H9 (cell line): ENCODE results near the gene IGSF5. TPM values are rescaled to one million over a fixed set of nuclear protein-coding genes. Genes with fewer than 3 reads are reported as not detected.

ENCODE experiments used
- DNase-seq: peaks from one replicate; pipeline ENCODE4 v3.0.0-alpha.2; 2017
- H2AFZ ChIP-seq: one replicate; pipeline ENCODE4 v1.6.1; 2013; ENCODE audit warnings: mild to moderate bottlenecking, low read length, control low read depth, moderate library complexity
- H2AK5ac ChIP-seq: 2 replicates; pipeline ENCODE4 v1.6.1; 2013; ENCODE audit warnings: low read length, control low read depth, mixed read lengths; ENCODE audit not compliant: insufficient read length
- H2BK120ac ChIP-seq: one replicate; pipeline ENCODE4 v1.6.1; 2013; ENCODE audit warnings: low read depth, mild to moderate bottlenecking, low read length, control low read depth, inconsistent platforms; ENCODE audit not compliant: poor library complexity, severe bottlenecking
- H2BK12ac ChIP-seq: 2 replicates; pipeline ENCODE4 v1.6.1; 2013; ENCODE audit warnings: low read length, control low read depth, mixed read lengths, low read depth; ENCODE audit not compliant: insufficient read length
- H2BK15ac ChIP-seq: 2 replicates; pipeline ENCODE4 v1.6.1; 2013; ENCODE audit warnings: low read depth, low read length, control low read depth
- H2BK20ac ChIP-seq: one replicate; pipeline ENCODE4 v1.6.1; 2013; ENCODE audit warnings: low read depth, mild to moderate bottlenecking, low read length, control low read depth, inconsistent platforms; ENCODE audit not compliant: poor library complexity, severe bottlenecking
- H2BK5ac ChIP-seq: 2 replicates; pipeline ENCODE4 v1.6.1; 2013; ENCODE audit warnings: low read length, control low read depth, mixed read lengths; ENCODE audit not compliant: insufficient read length
- H3K14ac ChIP-seq: 2 replicates; pipeline ENCODE4 v1.6.1; 2013; ENCODE audit warnings: low read length, control low read depth; ENCODE audit not compliant: insufficient read depth
- H3K18ac ChIP-seq: 2 replicates; pipeline ENCODE4 v1.6.1; 2013; ENCODE audit warnings: low read depth, mild to moderate bottlenecking, mixed read lengths, low read length, control low read depth; ENCODE audit not compliant: insufficient read length
- H3K23ac ChIP-seq: 2 replicates; pipeline ENCODE4 v1.6.1; 2013; ENCODE audit warnings: low read length, control low read depth, mixed read lengths, low read depth; ENCODE audit not compliant: insufficient read length
- H3K23me2 ChIP-seq: 2 replicates; pipeline ENCODE4 v1.6.1; 2013; ENCODE audit warnings: low read depth, mild to moderate bottlenecking, mixed read lengths, low read length, control low read depth; ENCODE audit not compliant: insufficient read length, poor library complexity, severe bottlenecking
- H3K27ac ChIP-seq: 2 replicates; pipeline ENCODE4 v1.5.1; 2013; ENCODE audit warnings: low read length, control low read depth, mixed read lengths, low read depth; ENCODE audit not compliant: insufficient read length
- H3K27me3 ChIP-seq: 2 replicates; pipeline ENCODE4 v1.6.1; 2013; ENCODE audit warnings: low read length, control low read depth, inconsistent platforms; ENCODE audit not compliant: insufficient read depth
- H3K4ac ChIP-seq: 2 replicates; pipeline ENCODE4 v1.6.1; 2013; ENCODE audit warnings: low read depth, mild to moderate bottlenecking, control low read depth, inconsistent platforms, low read length, moderate library complexity
- H3K4me1 ChIP-seq: 2 replicates; pipeline ENCODE4 v1.6.1; 2013; ENCODE audit warnings: low read length, control low read depth, inconsistent platforms; ENCODE audit not compliant: insufficient read depth
- H3K4me2 ChIP-seq: 2 replicates; pipeline ENCODE4 v1.6.1; 2013; ENCODE audit warnings: low read length, control low read depth, mixed read lengths; ENCODE audit not compliant: insufficient read length, insufficient read depth
- H3K56ac ChIP-seq: 2 replicates; pipeline ENCODE4 v1.6.1; 2013; ENCODE audit warnings: low read depth, mild to moderate bottlenecking, mixed read lengths, low read length, control low read depth; ENCODE audit not compliant: insufficient read length
- H3K79me1 ChIP-seq: 2 replicates; pipeline ENCODE4 v1.6.1; 2013; ENCODE audit warnings: low read depth, mild to moderate bottlenecking, moderate library complexity, low read length, control low read depth, inconsistent platforms; ENCODE audit not compliant: insufficient read depth, poor library complexity, severe bottlenecking
- H3K79me2 ChIP-seq: 2 replicates; pipeline ENCODE4 v1.6.1; 2013; ENCODE audit warnings: low read length, control low read depth, inconsistent platforms; ENCODE audit not compliant: insufficient read depth
- H3K9ac ChIP-seq: 2 replicates; pipeline ENCODE4 v1.6.1; 2013; ENCODE audit warnings: low read length, control low read depth, mixed read lengths; ENCODE audit not compliant: insufficient read length; ENCODE audit errors: extremely low read depth
- H3K9me3 ChIP-seq: one replicate; pipeline ENCODE4 v1.6.1; 2013; ENCODE audit warnings: low read depth, low read length, inconsistent platforms; ENCODE audit not compliant: control insufficient read depth
- H3T11ph ChIP-seq: one replicate; pipeline ENCODE4 v1.6.1; 2013; ENCODE audit warnings: mild to moderate bottlenecking, low read length, control low read depth, inconsistent platforms
- H4K20me1 ChIP-seq: one replicate; pipeline ENCODE4 v1.6.1; 2013; ENCODE audit not compliant: control insufficient read depth, insufficient read length, insufficient read depth
- H4K5ac ChIP-seq: 2 replicates; pipeline ENCODE4 v1.6.1; 2013; ENCODE audit warnings: low read depth, mild to moderate bottlenecking, mixed read lengths, low read length, control low read depth; ENCODE audit not compliant: insufficient read length
- H4K8ac ChIP-seq: replicated peaks from 2 replicates; pipeline ENCODE4 v1.6.1; 2013; ENCODE audit warnings: low read length, control low read depth, mixed read lengths, low read depth; ENCODE audit not compliant: insufficient read length
- H4K91ac ChIP-seq: 2 replicates; pipeline ENCODE4 v1.6.1; 2013; ENCODE audit warnings: low read depth, mild to moderate bottlenecking, moderate library complexity, mixed read lengths, low read length, control low read depth; ENCODE audit not compliant: insufficient read length
- H3K27ac Mint-ChIP-seq, 3 experiments: 2 replicates in 2 of 3; 3 replicates in 1 of 3; pipeline ENCODE4 v1.8.0; 2020 to 2021; ENCODE audit warnings: mixed read lengths in 3 of 3, mild to moderate bottlenecking in 1 of 3, moderate library complexity in 1 of 3
- H3K27me3 Mint-ChIP-seq: 2 replicates; pipeline ENCODE4 v1.8.0; 2021; ENCODE audit warnings: low read depth, mild to moderate bottlenecking, moderate library complexity, mixed read lengths
- H3K36me3 Mint-ChIP-seq, 3 experiments: 2 replicates in 2 of 3; 3 replicates in 1 of 3; pipeline ENCODE4 v1.8.0; 2020 to 2021; ENCODE audit warnings: low read depth in 3 of 3, mixed read lengths in 3 of 3; ENCODE audit not compliant: insufficient read depth in 1 of 3
- H3K4me1 Mint-ChIP-seq, 2 experiments: 2 replicates each; pipeline ENCODE4 v1.8.0; 2020; ENCODE audit warnings: mixed read lengths in 2 of 2
- H3K4me3 Mint-ChIP-seq, 2 experiments: 2 replicates in 1 of 2; 3 replicates in 1 of 2; pipeline ENCODE4 v1.8.0; 2020 to 2021; ENCODE audit warnings: mild to moderate bottlenecking in 2 of 2, mixed read lengths in 2 of 2, moderate library complexity in 1 of 2
- H3K9me3 Mint-ChIP-seq, 2 experiments: 2 replicates in 1 of 2; 3 replicates in 1 of 2; pipeline ENCODE4 v1.8.0; 2020; ENCODE audit warnings: mild to moderate bottlenecking in 2 of 2, mixed read lengths in 2 of 2, moderate library complexity in 1 of 2
- WGBS: extraction: QIAGEN DNeasy Blood & Tissue Kit; methylation state at CpG from one replicate; pipeline ENCODE4 v1.1.7; 2013; ENCODE audit warnings: missing lambda C conversion rate, low lambda C conversion rate, mixed read lengths; ENCODE audit not compliant: insufficient read length; ENCODE audit errors: extremely low coverage; 5-methylcytosine and 5-hydroxymethylcytosine counted together
- total RNA-seq: library from RNA; stranded (reverse); gene quantifications from 2 replicates; pipeline ENCODE4 v1.2.1, GENCODE V29; 2021
- TF ChIP-seq, protein P1 (sequence below): fragments of 200-600 bp; sonication (generic); conservative IDR thresholded peaks from 3 replicates; pipeline ENCODE4 v1.8.0; 2021; ENCODE audit warnings: antibody characterized with exemption, mild to moderate bottlenecking

Gene IGSF5
- total RNA-seq, 1 experiment from 2014 or later, result 2.1 TPM

GRCh38 chr21:39715804-39716397 lies 29.1 kb upstream of the IGSF5 start:
- H3K9me3 Mint-ChIP-seq, result no peaks in the 10 kb centered on the region; a peak in 1 of 5 replicates
- Histone ChIP-seq H3K14ac (no peak overlapping the region), H3K79me2 (no peaks in the 10 kb centered on the region), H2AK5ac (no peak overlapping the region), H3K27ac (no peak overlapping the region), H2BK15ac (no peak overlapping the region), H3K9me3 (no peaks in the 10 kb centered on the region), H4K20me1 (no peaks in the 10 kb centered on the region), H3K4me1 (no peaks in the 10 kb centered on the region), H3T11ph (no peak overlapping the region), H3K4me2 (no peak overlapping the region), H3K27me3 (no peaks in the 10 kb centered on the region), H2BK20ac (no peak overlapping the region), H4K91ac (no peak overlapping the region), H3K79me1 (no peaks in the 10 kb centered on the region), H4K8ac (no peak overlapping the region), H3K9ac (no peak overlapping the region), H2AFZ (no peak overlapping the region), H3K4ac (no peak overlapping the region), H3K56ac (no peak overlapping the region), H2BK120ac (no peak overlapping the region), H2BK12ac (no peak overlapping the region), H4K5ac (no peak overlapping the region), H3K23ac (no peak overlapping the region), H3K18ac (no peak overlapping the region), H3K23me2 (no peaks in the 10 kb centered on the region), H2BK5ac (no peak overlapping the region)
- H3K4me3 Mint-ChIP-seq, result no peak overlapping the region
- no peaks in the 10 kb centered on the region for H3K27me3 Mint-ChIP-seq
- no CpG with 5 or more reads among the region's 10 CpGs for WGBS
- DNase-seq, result peak; percentile 41
- H3K27ac Mint-ChIP-seq, result no peak overlapping the region
- peaks cover 3 to 14% of the 10 kb centered on the region in 2 experiments; a peak in 2 of 4 replicates for H3K4me1 Mint-ChIP-seq
- TF ChIP-seq, protein P1, sequence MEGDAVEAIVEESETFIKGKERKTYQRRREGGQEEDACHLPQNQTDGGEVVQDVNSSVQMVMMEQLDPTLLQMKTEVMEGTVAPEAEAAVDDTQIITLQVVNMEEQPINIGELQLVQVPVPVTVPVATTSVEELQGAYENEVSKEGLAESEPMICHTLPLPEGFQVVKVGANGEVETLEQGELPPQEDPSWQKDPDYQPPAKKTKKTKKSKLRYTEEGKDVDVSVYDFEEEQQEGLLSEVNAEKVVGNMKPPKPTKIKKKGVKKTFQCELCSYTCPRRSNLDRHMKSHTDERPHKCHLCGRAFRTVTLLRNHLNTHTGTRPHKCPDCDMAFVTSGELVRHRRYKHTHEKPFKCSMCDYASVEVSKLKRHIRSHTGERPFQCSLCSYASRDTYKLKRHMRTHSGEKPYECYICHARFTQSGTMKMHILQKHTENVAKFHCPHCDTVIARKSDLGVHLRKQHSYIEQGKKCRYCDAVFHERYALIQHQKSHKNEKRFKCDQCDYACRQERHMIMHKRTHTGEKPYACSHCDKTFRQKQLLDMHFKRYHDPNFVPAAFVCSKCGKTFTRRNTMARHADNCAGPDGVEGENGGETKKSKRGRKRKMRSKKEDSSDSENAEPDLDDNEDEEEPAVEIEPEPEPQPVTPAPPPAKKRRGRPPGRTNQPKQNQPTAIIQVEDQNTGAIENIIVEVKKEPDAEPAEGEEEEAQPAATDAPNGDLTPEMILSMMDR, result peak; percentile 80
- H3K36me3 Mint-ChIP-seq, result peaks cover 0 to 11% (median 2%) of the 10 kb centered on the region in 3 experiments; a peak in 4 of 7 replicates
